Uterus (tissue), 4 donors: Measurements from ENCODE around the gene MOCS3. TPM values are rescaled to one million over a fixed set of nuclear protein-coding genes. Genes with fewer than 3 reads are reported as not detected.
"Not testable (repeated sequence)": the region's sequence is repeated elsewhere in the genome, so short reads cannot be mapped to it uniquely, and the experiment has no call there.

Source experiments
- DNase-seq, 2 donors: peaks; one replicate each; pipeline ENCODE4 v3.0.0-alpha.2; 2019 to 2020
- H3K27ac ChIP-seq, 2 donors: fragments of 200-600 bp; sonication (generic); 1 replicate in 1 of 2; 2 replicates in 1 of 2; pipeline ENCODE4 v1.5.1; 2016 to 2018
- H3K27me3 ChIP-seq, 2 donors: fragments of 200-600 bp; sonication (generic); one replicate each; pipeline ENCODE4 v1.5.1; 2018 to 2019; ENCODE audit warnings: control low read depth in 1 of 2
- H3K36me3 ChIP-seq, 2 donors: fragments of 200-600 bp; sonication (generic); one replicate each; pipeline ENCODE4 v1.5.1; 2019; ENCODE audit warnings: control low read depth in 1 of 2
- H3K4me1 ChIP-seq, 2 donors: fragments of 200-600 bp; sonication (generic); one replicate each; pipeline ENCODE4 v1.5.1; 2018 to 2019; ENCODE audit warnings: control low read depth in 1 of 2
- H3K4me3 ChIP-seq, 2 donors: fragments of 200-600 bp; sonication (generic); 1 replicate in 1 of 2; 2 replicates in 1 of 2; pipeline ENCODE4 v1.5.1; 2018 to 2019; ENCODE audit warnings: mild to moderate bottlenecking in 1 of 2
- H3K9me3 ChIP-seq, 2 donors: fragments of 200-600 bp; sonication (generic); one replicate each; pipeline ENCODE4 v1.5.1; 2019; ENCODE audit warnings: control low read depth in 1 of 2
- POLR2A ChIP-seq, 2 donors: fragments of 450-650 bp; IDR thresholded peaks; one replicate each; pipeline ENCODE4 v1.6.1; 2016; ENCODE audit warnings: antibody characterized with exemption in 2 of 2, mild to moderate bottlenecking in 1 of 2, moderate library complexity in 1 of 2
- intact Hi-C: fragments of 100-400 bp; cut with DNase I; formaldehyde crosslinking; loops from one replicate; pipeline ENCODE4 v1.15.1; 2023; ENCODE audit warnings: low total_unique reads
- total RNA-seq, 4 donors: library from RNA; depleted of rRNA in 3 of 4; stranded (reverse); fragments of >200 nt in 3 of 4; gene quantifications; one replicate each; pipeline versions ENCODE4 v1.1.0 to v1.2.4, GENCODE V29; 2014 to 2023
- TF ChIP-seq, protein P1 (sequence below), 4 experiments: fragments of 200-600 bp in 2 of 4; fragments of 450-650 bp in 2 of 4; sonication (generic) in 2 of 4; IDR thresholded peaks; one replicate each; pipeline ENCODE4 v1.5.1; 2016 to 2019; ENCODE audit warnings: antibody characterized with exemption in 4 of 4, mild to moderate bottlenecking in 2 of 4, moderate library complexity in 1 of 4
- donor health status: DM: yes; HTN: yes; CAD: no.

The MOCS3 gene
- total RNA-seq, 4 donors from 2014 or later, result 0.59 to 8.2 (median 5.9) TPM

DNA sequence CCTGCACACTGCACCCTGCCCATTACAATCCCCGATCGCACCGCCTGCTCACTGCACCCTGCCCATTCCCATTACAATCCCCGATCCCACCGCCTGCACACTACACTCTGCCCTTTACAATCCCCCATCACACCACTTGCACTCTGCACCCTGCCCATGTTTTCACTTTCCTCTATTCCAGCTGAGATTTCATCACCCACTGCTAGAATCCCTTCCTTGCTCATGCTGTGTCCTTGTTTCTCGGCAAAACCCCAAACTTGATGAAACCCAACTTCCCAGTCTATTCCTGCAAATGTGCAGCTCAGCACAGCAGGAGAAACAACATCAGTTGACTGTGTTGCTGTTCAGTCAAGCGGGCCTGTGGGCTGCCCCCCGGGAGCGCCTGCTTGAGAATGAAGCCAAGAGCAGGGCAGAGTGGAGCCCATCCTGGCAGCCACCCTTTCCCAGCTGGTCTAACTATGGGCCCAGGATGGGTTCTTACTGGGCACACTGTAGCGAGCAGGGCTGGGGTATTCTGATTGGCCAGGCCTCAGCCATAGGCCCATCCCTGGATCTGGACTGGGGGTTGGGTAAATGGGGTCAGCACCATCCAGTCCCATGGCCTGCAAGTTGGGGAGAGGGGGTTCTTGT is 17.2 kb downstream of the MOCS3 start:
- DNase-seq, result no peak

DNA sequence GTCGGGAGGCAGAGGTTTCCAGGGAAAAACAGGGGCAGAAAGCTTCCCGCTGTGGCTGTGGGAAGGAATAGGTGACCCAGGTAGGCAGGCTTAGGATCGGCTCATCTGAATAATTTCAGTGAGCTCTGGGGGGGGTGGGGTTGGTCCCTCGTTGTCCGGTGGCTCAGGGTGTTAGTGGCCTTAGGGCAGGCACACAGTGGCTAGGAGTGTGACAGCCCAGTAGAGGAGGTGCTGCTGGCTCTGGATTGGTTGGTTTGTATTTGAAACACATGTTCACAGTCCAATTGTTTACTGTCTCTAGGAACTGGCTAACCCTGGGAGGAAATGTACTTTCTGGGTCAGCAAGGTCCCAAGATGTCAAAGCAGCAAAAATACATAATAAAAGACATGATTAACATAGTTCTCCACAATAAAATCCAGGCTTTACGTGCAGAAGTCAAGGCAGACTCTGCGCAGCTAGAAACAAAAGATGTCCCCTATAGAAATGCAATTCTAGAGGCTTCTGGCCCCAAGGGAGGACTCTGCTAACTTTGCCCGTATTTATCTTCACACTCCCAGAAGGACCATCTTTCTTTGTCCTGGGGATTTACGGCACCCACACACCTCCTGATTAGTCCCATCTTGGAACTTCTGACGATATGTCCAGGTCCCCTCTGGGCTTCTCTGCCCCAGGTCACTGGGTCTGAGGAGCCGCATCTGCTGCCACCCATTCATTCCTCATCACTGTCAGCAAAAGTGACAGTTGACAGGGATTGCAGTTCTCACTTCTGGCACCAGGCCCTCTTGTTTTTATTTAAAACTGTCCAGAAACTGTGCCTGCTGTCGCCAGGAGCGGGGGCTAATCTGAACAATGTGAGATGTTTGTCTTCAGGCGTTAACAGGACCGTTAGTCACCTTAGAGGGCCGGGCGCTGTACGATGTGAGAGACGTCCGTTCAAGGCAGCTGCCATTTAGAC is 18.7 kb downstream of the MOCS3 start:
- no peak overlapping the region for H3K4me3 ChIP-seq
- no peaks in the 10 kb centered on the region for H3K9me3 ChIP-seq
- H3K4me1 ChIP-seq, result no peaks in the 10 kb centered on the region
- TF ChIP-seq, protein P1, sequence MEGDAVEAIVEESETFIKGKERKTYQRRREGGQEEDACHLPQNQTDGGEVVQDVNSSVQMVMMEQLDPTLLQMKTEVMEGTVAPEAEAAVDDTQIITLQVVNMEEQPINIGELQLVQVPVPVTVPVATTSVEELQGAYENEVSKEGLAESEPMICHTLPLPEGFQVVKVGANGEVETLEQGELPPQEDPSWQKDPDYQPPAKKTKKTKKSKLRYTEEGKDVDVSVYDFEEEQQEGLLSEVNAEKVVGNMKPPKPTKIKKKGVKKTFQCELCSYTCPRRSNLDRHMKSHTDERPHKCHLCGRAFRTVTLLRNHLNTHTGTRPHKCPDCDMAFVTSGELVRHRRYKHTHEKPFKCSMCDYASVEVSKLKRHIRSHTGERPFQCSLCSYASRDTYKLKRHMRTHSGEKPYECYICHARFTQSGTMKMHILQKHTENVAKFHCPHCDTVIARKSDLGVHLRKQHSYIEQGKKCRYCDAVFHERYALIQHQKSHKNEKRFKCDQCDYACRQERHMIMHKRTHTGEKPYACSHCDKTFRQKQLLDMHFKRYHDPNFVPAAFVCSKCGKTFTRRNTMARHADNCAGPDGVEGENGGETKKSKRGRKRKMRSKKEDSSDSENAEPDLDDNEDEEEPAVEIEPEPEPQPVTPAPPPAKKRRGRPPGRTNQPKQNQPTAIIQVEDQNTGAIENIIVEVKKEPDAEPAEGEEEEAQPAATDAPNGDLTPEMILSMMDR (IDR thresholded peaks at IDR 0.05), result no peak
- TF ChIP-seq POLR2A (IDR thresholded peaks at IDR 0.05), result no peak
- no peak for DNase-seq
- no peaks in the 10 kb centered on the region for H3K36me3 ChIP-seq
- H3K27me3 ChIP-seq, result no peaks in the 10 kb centered on the region
- intact Hi-C loops, result no loop called here
- no peak overlapping the region for H3K27ac ChIP-seq

More for the DNA sequence above, 17.2 kb downstream of the MOCS3 start:
- Histone ChIP-seq H3K27ac (no peak overlapping the region), H3K4me3 (no peak overlapping the region), H3K27me3 (no peaks in the 10 kb centered on the region), H3K4me1 (no peaks in the 10 kb centered on the region), H3K9me3 (no peaks in the 10 kb centered on the region), H3K36me3 (no peaks in the 10 kb centered on the region)
- intact Hi-C loops, result no loop called here
- TF ChIP-seq, protein P1 (IDR thresholded peaks at IDR 0.05), result no peak
- no peak for TF ChIP-seq POLR2A (IDR thresholded peaks at IDR 0.05)

DNA sequence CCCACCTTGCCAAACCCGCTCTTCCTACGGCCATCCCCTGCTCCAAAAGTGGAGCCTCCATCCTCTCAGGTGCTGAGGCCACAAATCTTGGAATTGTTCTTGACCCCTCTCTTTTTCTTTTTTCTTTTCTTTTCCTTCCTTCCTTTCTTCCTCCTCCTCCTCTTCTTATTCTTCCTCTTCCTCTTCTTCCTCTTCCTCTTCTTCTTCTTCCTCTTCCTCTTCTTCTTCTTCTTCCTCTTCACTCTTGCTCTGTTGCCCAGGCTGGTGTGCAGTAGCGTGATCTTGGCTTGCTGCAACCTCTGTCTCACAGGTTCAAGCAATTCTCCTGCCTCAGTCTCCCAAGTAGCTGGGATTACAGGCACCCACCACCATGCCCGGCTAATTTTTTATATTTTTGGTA is 19.9 kb downstream of the MOCS3 start:
- H3K9me3 ChIP-seq, H3K4me3 ChIP-seq, intact Hi-C loops, H3K4me1 ChIP-seq, DNase-seq, H3K27me3 ChIP-seq, H3K27ac ChIP-seq, H3K36me3 ChIP-seq: not testable (repeated sequence)

DNA sequence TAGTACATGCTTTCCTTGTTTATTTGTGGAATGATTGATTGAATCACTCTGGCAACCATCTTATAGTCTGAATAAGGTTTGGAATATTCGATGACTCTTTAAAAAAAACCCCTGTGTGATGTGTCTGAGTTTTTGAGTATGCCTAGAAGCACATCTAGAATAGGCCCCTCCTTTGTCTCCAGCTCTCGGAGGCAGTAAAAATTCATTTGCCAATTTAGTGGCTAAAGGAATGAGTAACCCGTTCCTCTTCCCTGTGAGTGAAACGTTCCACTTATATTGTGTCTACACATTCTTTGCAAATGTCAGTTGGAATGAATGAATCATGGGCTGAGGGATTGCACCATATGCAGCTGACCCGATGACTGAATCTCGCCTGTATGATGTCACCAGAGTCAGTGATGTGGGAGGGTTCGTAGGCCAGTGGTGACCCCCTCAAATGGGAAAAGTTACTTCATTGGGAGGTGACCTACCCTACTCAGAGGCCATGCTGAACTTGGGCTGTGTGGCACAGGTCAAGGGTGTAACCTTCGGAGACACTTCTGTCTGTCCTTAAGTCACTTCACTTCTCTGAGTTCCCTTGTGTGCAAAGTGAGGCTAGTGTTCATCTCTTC is 21.6 kb downstream of the MOCS3 start:
- no peaks in the 10 kb centered on the region for H3K27me3 ChIP-seq
- H3K27ac ChIP-seq, result no peak overlapping the region
- no peak for TF ChIP-seq POLR2A (IDR thresholded peaks at IDR 0.05)
- TF ChIP-seq, protein P1 (IDR thresholded peaks at IDR 0.05), result no peak

DNA sequence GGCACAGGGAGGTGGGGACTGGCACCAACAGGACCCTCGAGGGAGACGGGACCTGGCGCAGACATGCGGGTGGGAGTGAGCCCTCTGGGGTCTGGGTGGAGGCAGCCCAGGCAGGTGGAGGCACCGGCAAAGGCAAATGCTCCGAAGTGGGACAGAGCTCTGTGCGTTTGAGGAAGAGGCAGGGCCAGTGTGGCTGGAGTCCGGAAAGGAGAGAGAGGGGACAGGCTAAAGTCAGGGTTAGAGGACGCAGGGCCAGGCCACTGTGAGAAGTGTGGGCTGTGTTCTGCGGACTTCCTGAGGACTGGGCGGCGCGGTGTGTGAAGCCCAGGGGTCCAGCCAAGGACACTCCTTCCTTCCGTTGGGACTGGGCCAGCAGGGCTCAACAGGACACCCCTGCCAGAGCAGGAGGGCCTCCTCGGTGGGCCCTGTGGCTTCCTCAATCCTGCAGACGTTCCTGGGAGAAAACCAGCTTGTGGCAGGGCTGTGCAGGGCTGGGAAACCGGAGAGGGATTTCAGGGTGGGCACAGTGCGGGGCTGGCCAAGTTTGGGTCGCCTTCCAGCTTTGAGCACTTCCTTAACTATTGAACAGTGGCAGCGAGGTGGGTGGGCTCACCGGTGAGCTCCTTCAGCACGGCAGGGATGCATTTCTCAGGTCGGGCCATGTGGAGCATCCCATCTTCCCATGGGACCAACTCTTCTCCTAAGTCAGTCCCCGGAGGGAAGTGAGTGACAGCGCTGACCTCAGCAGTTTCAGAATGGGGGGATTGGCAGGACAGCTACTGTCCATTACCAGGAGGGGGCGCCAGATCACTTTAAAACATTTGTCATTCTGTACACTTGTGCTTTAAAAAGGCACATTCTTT is 22.5 kb downstream of the MOCS3 start:
- TF ChIP-seq POLR2A (IDR thresholded peaks at IDR 0.05), result no peak
- TF ChIP-seq, protein P1 (IDR thresholded peaks at IDR 0.05), result peak; percentile 52 to 55 (median 53)
- Histone ChIP-seq H3K4me3 (no peak overlapping the region), H3K9me3 (no peaks in the 10 kb centered on the region), H3K36me3 (no peaks in the 10 kb centered on the region), H3K27ac (no peak overlapping the region), H3K27me3 (no peaks in the 10 kb centered on the region), H3K4me1 (no peaks in the 10 kb centered on the region)
- peak; percentile 35 to 44 for DNase-seq
- intact Hi-C loops, result no loop called here

More for the DNA sequence above, 21.6 kb downstream of the MOCS3 start:
- Histone ChIP-seq H3K9me3 (no peaks in the 10 kb centered on the region), H3K4me1 (no peaks in the 10 kb centered on the region), H3K4me3 (no peak overlapping the region), H3K36me3 (no peaks in the 10 kb centered on the region)
- intact Hi-C loops, result no loop called here
- DNase-seq, result no peak
